Retina (tissue), 1 donor: ENCODE measurements around the gene ANKIB1.
"Not testable (repeated sequence)": the region's sequence is repeated elsewhere in the genome, so short reads cannot be mapped to it uniquely, and the experiment has no call there.

Experiments
- DNase-seq: peaks from one replicate; pipeline ENCODE4 v3.0.0-alpha.2; 2016

Gene ANKIB1

DNA sequence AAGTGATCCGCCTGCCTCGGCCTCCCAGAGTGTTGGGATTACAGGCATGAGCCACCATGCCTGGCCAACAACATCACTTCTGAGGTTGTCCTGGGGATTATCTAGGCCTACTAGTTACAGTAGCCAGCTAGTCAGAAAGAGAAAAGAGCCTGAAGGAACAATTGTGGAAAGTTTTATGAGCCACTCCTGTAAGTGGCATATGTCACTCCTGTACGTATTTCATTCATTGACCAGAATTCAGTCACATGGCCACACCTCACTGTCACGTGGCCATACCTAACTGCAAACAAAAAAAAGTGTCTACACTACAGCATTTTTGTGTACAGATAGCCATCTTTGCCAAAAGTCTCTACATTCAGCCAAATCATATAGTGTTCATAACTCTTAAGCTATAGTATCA lies 85.7 kb downstream of the ANKIB1 start:
- no peak for DNase-seq

DNA sequence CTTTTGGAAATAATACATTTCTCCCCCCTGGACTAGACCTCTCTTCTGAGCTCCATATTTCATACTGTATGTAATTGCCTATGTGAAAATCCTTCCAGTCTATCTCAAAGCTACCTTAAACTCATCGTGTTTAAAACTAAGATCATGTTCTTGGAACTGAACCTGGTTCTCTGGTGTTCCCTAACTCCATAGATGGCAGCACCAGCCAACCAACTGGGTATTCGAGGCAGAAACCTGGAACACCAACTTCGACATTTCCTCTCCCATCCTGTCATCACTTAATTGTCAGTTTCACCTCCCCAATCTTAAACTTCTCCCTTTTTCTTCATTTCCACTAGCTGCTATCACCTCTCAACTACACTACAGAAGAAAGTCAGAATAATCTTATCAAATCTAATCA lies 87.0 kb downstream of the ANKIB1 start:
- no peak for DNase-seq

- no peak for DNase-seq
Observed at GRCh38 chr7:92333866-92334265, 88.1 kb downstream of the ANKIB1 start.

DNA sequence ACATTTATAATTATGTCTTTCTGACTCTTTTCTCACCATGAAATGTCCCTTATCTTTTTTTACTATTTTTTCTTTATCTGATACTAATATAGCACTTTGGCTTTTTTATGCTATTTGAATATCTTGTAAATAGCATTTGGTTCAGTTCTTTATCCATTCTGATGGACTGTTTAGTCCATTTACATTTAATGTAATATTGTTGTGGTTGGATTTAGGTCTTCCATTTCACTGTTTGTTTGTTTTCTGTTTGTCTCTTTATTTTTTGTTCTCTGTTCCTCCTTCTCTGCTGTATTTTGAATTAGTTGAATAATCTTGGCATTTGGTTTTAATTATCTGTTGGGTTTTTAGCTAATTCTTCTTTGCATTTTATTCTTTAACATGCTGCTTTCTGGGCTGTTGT lies 89.8 kb downstream of the ANKIB1 start:
- no peak for DNase-seq

DNA sequence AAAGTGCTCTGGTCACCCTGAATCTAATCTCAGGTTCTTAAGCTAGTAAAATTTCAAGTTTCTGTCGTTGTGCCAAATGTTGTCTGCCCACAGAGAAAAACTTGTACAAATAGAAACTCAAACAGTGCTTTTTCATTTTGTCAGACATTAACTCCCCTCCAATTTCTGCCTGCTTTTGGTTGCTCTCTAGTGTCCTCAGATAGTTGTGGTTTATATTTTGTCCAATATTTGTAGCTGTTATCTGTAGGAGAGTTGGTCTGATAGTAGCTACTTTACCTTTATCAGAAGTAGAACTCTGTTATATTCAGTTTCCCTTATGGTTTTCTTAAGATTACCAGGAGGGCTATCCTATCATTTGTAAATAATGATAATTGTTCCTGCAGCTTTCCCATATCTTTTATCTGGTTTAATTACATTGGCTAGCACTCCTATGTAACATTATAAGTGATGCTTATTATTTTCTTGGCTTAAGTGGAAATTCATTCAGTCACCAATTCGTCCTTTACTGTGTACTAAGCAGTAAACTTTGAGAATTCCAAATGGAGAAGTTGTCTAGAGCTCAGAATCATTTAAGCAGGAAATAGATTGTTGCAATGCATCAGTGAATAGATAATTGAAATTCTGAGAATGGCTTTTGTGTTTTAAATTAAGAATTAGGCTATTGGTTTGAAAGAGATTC lies 91.0 kb downstream of the ANKIB1 start:
- no peak for DNase-seq

DNA sequence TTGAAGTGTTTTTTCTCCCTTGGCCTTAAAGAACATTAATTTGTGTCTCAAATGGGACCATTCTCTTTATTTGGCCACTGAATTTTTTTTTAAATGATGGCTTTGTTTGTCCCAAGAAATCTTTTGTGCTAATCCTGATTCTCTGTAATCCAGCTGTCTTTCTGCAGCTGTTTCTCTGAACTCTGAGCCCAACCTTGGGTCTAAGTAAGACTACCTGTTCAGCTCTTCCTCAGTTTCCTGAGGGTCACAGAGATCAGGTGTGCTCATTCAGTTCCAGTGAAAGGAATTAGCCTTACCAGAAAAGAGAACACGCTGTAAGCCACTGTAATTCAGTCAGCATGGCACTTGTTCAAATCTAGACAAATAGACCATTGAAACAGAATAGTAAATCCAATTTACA lies 94.2 kb downstream of the ANKIB1 start:
- DNase-seq, result no peak

- DNase-seq, result no peak
Observed at GRCh38 chr7:92343714-92344113, 97.9 kb downstream of the ANKIB1 start.

DNA sequence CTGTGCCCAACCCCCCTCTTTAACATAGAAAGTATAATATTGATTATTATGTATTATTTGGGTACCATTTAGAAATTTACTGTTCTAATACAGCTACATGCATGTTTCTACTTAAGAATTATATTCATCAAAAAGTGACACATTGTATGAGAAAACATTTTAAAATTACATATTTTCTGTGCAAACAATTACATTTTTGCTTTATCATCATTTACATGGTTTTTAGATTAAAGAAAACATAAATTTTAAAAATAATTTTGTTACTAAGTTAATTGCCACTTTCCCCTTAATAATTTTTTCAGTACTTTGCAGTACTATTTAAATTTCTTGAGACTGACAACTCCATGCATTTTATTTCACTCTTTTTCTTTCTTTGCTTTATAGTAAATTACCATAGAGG lies 106.2 kb downstream of the ANKIB1 start:
- DNase-seq, result no peak

- DNase-seq, result no peak
Observed at GRCh38 chr7:92354214-92354613, 108.4 kb downstream of the ANKIB1 start.

GRCh38 chr7:92356406-92356805 lies 110.6 kb downstream of the ANKIB1 start:
- no peak for DNase-seq

- DNase-seq, result no peak
Observed at GRCh38 chr7:92357260-92357659, 111.5 kb downstream of the ANKIB1 start.

DNA sequence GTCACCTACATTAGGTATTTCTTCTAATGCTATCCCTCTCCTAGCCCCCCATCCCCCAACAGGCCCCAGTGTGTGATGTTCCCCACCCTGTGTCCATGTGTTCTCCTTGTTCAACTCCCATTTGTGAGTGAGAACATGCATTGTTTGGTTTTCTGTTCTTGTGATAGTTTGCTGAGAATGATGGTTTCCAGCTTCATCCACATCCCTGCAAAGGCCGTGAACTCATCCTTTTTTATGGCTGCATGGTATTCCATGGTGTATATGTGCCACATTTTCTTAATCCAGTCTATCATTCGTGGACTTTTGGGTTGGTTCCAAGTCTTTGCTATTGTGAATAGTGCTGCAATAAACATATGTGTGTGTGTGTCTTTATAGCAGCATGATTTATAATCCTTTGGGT lies 113.4 kb downstream of the ANKIB1 start:
- DNase-seq, result not testable (repeated sequence)

GRCh38 chr7:92359801-92360200 lies 114.0 kb downstream of the ANKIB1 start:
- DNase-seq, result no peak

DNA sequence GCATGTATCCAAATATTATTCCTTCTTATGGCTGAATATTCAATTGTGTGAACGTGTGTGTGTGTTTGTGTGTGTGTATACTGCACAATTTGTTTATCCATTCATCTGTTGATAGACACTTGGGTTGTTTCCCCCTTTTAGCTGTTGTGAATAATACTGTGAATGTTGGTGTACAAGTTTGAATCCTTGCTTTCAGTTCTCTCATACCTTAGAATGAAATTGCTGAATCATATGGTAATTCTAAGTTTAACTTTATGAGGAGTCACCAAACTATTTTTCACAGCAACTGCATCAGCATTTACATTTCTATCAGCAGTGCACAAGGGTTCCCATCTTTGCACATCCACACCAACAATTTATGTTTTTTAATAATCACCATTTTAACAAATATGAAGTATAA lies 114.6 kb downstream of the ANKIB1 start:
- DNase-seq, result no peak

GRCh38 chr7:92362131-92362530 lies 116.4 kb downstream of the ANKIB1 start:
- DNase-seq, result no peak

DNA sequence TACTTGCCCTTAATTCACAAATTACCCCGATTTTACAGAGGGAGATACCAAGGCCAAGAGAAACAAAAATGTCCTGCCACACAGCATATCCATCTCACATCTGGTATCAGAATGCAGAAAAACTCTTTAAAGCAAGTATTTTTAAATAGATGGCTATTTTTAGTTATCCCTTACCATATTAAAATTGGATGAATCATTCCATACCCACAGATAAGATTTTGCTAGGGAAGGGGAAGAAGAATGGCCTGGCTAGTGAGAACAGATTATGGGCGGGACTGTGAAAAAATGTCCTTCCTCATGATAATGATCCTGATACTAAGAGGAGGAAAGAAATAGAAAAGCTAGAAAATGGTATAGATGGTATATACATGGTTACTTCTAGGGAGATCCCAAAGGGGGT lies 121.0 kb downstream of the ANKIB1 start:
- DNase-seq, result no peak

DNA sequence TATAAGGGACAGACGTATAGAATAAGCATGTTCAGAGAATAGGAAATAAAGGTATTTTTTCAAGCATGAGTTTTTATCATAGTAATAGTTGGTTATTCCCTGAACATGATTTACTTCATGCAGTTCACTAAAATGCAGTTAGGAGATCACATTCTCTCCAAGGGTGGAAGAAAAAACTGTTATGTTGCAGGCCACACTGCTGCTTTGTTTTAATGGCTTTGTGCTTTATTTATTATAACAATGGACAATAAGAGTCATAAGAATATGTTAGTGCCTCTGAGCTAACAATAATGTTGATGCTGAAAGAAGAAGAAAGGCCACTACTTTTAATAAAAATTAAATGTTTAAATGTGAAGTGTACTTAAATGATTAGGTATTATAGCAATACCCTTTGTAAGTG lies 123.0 kb downstream of the ANKIB1 start:
- no peak for DNase-seq

GRCh38 chr7:92375013-92375412 lies 129.2 kb downstream of the ANKIB1 start:
- no peak for DNase-seq

DNA sequence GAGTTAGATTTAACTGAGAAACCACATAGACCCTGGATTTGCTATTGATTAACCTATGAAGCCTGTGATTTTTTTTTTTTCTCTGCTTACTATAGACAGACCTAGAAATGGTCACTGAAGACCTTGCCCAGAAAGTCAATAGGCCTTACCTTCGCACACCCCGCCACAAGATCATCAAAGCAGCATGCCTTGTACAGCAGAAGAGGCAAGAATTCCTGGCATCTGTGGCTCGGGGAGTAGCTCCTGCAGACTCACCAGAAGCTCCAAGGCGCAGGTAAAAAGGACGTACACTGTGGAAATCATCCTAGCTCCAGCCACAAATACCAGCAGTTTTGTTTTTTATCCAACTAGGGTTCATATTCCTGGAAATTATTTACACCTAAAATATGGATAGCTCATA lies 145.3 kb downstream of the ANKIB1 start:
- no peak for DNase-seq

DNA sequence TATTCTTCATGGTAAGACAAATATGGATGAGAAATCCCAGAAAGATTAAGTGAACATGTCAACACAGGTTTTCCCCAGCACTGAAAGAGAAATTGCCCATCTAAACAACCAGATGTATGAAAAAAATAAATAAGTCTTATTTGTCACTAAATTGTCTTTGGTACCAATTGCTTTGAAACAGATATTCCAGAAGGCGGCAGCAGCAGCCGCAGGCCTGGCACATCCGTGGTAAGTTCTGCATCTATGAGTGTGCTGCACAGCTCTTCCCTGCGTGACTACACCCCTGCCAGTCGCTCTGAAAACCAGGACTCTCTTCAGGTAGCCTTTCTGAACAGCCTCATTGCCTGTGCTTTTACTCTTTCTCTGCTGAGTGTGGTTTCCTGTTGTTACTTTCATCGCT lies 151.8 kb downstream of the ANKIB1 start:
- DNase-seq, result no peak

GRCh38 chr7:92400013-92400412 lies 154.2 kb downstream of the ANKIB1 start:
- no peak for DNase-seq

DNA sequence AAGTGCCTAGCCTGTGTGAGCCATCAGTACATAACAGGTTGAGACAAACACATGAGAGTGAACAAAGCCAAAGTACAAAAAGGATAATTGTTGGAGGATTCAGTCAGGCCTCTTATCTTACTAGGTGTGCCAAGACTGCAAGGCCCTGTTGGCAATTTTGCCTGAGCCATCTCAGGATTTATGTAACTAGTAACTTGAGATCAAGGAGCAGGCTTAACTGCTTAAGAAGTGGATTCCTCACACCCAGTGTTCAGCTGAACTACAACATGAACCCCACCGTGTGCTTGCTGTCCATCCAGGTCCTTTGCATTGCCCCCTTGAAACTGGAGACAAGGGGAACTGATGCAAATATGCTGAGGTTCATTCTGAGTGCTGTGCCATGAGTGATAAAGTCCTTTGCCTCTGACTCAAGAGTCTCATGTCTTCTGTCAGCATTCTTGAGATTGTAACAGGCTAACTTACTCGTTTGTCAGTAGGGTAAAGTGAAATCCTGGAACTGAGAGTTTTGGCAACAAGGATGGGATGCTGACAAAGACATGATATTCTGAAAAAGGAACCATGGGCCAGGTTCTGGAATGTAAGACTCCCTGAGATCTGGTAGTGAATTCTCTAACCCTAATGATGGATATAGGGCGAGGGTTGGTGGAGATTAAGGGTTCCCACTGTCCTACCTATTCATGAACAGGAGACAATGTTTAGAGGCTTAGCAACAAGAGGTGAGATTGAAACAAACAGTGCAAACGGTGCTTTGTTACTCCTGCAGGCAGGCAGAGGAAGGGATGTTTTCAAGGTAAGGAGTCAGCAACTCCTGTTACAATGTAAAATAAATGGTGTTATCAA lies 157.4 kb downstream of the ANKIB1 start:
- DNase-seq, result no peak

- DNase-seq, result no peak
Observed at GRCh38 chr7:92403760-92404074, 157.9 kb downstream of the ANKIB1 start.

- DNase-seq, result no peak
Observed at GRCh38 chr7:92404170-92404614, 158.4 kb downstream of the ANKIB1 start.

GRCh38 chr7:92409357-92409756 lies 163.6 kb downstream of the ANKIB1 start:
- DNase-seq, result no peak
